ENCODE data around the gene EMP1.

Gene EMP1

GRCh38 chr12:13198241-13198640 lies 1.7 kb downstream of the EMP1 start:
- no peak for DNase-seq

- DNase-seq, result no peak
Measured at GRCh38 chr12:13198876-13199275, 2.4 kb downstream of the EMP1 start.

- no peak for DNase-seq
Measured at GRCh38 chr12:13199592-13199991, 3.1 kb downstream of the EMP1 start.

GRCh38 chr12:13200841-13201240 lies 4.3 kb downstream of the EMP1 start:
- no peak for DNase-seq

- no peak for DNase-seq
Measured at GRCh38 chr12:13203034-13203922, 6.8 kb downstream of the EMP1 start.

GRCh38 chr12:13204428-13204827 lies 7.9 kb downstream of the EMP1 start:
- DNase-seq, result no peak

- no peak for DNase-seq
Measured at GRCh38 chr12:13205809-13206559, 9.5 kb downstream of the EMP1 start.

GRCh38 chr12:13206560-13206897 lies 10.0 kb downstream of the EMP1 start:
- no peak for DNase-seq

- DNase-seq, result no peak
Measured at GRCh38 chr12:13208533-13209435, 12.3 kb downstream of the EMP1 start.

GRCh38 chr12:13209436-13210235 lies 13.1 kb downstream of the EMP1 start:
- no peak for DNase-seq

- DNase-seq, result no peak
Measured at GRCh38 chr12:13210236-13211190, 14.0 kb downstream of the EMP1 start.

- DNase-seq, result no peak
Measured at GRCh38 chr12:13211191-13211858, 14.8 kb downstream of the EMP1 start.

GRCh38 chr12:13211859-13212664 lies 15.5 kb downstream of the EMP1 start:
- DNase-seq, result peak; percentile 29

GRCh38 chr12:13215056-13215455 lies 18.5 kb downstream of the EMP1 start:
- no peak for DNase-seq

- no peak for DNase-seq
Measured at GRCh38 chr12:13218641-13219040, 22.1 kb downstream of the EMP1 start.

GRCh38 chr12:13219320-13219719 lies 22.8 kb downstream of the EMP1 start:
- no peak for DNase-seq

- DNase-seq, result no peak
Measured at GRCh38 chr12:13220838-13221237, 24.3 kb downstream of the EMP1 start.

GRCh38 chr12:13222076-13222475 lies 25.6 kb downstream of the EMP1 start:
- DNase-seq, result no peak

- DNase-seq, result no peak
Measured at GRCh38 chr12:13223179-13223804, 26.8 kb downstream of the EMP1 start.

Data from NCI-H524 treated with DMSO at 0.1 percent for 48 hours (cell line).